GM18511 (cell line): ENCODE measurements around the gene SLC29A3.
A peak's percentile ranks its signal among the peaks of the same experiment; 100 is the strongest.
"Not testable (repeated sequence)": the region's sequence is repeated elsewhere in the genome, so short reads cannot be mapped to it uniquely, and the experiment has no call there.

Experiments
- ATAC-seq: cut with Tn5 transposase; IDR thresholded peaks from one replicate; pipeline ENCODE4 v1.9.1; 2021; ENCODE audit warnings: mild to moderate bottlenecking, moderate library complexity; ENCODE audit not compliant: unreplicated experiment

SLC29A3 gene

DNA sequence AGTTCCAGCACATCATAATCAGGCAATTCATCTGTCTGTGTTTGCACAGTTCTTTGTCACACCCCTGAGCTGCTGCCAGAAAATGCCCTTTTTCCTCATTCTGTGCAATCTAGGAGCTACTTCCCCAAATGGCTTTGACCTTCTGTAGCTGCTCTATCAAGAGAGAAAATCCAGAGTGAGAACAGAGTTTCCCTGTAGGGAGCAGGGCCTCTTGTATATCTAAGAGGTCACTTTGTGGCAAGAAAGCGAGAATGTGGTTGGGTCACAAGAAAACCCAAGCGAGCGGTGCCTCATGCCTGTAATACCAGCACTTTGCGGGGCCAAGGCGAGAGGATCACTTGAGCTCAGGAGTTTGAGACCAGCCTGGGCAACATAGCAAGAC is 24.3 kb downstream of the SLC29A3 start:
- ATAC-seq: no peak

DNA sequence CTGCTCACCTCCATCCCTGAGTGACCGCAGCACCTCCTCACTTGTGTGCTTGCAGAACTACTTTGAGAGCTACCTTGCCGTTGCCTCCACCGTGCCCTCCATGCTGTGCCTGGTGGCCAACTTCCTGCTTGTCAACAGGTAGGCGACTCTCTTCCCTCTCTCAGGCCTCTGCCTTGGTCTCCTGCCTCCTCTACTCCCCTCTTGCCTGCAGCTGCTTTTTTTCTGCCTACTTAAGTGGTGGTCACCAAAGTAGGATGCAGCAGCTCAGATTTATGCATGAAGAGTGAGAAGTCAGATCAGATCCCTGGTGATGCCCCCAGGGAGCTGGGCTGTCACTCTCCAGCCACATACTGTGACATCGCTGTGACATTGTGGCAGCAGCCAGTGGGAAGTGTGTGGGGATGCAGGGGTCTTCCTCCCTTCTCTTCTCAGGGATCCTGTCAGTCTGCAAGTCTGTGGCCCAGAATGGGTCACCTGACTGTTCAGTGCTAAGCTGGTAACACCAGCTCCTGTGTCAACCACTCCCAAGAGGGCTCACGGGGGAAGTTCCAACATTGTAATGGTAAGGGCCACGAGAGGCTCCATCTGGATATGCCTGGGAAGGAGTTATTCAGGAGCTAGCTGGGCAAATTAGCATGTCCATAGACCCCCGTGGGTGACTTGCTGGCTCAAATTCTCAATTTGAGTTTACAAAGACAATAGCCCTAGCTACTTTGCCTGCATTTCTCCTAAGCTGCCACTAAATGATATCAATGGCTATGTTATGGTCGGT is 25.3 kb downstream of the SLC29A3 start:
- ATAC-seq: no peak

DNA sequence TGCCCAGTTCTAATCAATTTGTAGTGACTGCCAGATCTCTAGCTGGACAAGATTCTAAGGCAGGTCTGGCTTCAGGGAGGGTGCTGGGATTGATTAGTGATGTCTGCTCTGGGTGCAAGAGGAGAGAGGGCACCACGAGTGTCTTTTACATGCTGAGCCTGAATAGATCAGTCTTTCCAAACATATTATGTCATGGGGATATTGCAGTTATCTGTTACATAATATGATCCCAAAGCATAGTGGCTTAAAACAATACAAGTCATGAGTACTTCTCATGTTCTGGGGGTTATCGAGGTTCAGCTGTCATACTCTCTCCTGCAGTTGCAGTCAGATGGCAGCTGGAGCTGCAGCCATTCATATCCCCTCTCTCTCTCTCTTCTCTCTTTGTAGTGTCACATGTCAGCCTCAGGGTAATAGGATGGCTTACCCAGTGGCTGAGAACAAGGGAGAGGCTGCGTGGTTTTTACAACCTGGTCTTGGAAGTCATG is 26.0 kb downstream of the SLC29A3 start:
- no peak for ATAC-seq

DNA sequence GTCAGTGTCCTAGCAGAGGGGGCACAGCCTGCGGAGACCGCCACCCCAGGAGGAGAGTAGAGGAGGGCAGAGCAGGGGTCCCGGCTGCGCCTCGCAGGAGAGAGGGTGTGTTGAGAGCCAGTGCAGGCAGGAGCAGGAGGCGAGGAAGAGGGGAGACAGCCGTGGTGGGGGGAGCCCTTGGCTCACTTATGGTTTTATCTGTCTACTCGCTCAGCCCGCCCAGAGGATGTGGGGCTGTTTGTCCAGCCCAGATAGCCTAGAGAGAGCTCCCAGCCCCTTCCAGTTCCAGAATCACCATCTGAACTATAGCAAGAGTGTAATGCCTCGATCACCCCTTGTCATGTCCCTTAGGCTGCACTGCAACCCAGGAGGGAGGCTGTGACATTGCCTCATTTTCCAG is 26.6 kb downstream of the SLC29A3 start:
- no peak for ATAC-seq

DNA sequence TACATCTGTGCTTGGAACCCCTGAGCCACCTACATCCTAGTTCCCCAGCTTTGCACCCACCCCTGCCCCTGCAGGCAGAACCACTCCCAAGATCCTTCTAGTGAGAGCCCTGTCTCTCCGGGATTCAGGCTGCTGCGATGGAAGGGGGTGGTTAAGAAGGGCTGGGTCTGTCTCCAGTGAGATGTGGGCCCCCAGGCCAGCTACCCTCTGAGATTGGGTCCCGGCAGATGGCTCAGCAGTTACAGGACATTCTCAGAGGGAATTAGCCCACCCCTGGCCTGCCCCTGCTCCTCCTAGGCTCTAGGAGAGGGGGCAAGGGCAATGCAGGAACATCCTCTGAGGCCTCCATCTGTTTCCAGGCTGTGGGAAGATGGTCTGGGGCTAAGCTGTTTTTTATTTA is 27.7 kb downstream of the SLC29A3 start:
- no peak for ATAC-seq

DNA sequence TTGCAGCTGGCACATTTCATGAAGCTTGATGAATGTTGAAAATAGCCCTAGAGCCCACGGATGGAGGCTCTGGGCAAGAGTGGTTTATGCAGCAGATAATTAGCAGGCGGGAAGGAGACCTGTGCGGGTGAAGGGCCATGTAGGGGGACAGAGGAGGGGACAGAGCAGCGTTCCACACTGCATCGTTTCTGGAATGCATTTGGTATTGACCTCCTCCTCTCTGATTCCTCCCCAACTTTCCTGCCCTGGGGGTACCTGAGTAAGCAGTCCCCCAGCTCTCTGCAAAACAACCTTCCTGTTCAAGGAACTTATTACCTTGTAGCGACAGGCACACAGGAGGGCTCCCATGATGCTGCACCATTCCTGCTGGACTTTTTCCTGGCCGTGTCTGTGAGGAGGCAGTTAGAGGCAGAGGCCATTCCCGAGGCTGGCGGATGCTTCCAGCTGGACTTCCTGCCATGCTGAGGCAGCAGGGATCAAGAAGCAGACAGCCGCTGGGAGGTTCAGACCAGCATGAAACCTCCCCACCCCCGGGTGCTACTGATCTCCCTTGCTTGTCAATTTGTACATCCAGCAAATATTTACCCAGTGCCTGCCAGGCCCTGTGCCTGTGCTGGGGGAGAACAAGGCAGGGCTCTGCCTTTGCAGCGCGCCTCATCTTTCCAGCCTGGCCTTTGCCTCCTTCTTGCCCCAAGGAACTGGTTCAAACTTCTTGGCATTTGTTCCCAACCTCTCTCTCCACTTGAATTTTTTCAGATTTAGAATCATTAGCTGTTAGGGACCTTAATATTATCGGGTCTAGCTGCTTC is 28.7 kb downstream of the SLC29A3 start:
- ATAC-seq: no peak

DNA sequence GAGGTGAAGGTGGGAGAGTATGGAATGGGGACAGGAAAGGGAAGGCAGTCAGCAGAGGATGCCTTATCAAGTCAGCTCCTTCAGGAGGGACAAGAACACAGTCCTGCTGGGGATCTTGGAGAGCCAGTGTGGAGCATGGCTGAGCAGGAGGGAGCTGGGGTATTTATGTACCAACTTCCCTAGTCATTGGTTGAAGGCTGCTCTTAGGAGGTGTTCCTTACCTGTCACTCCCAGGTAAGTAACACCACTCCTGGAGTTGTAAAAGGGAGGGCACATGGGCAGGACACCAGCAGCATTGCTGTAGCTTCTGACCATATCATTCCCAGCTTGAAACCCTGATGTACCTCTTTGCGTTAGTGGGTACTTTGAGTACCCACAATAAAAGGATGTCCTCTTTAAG is 29.8 kb downstream of the SLC29A3 start:
- ATAC-seq: no peak

DNA sequence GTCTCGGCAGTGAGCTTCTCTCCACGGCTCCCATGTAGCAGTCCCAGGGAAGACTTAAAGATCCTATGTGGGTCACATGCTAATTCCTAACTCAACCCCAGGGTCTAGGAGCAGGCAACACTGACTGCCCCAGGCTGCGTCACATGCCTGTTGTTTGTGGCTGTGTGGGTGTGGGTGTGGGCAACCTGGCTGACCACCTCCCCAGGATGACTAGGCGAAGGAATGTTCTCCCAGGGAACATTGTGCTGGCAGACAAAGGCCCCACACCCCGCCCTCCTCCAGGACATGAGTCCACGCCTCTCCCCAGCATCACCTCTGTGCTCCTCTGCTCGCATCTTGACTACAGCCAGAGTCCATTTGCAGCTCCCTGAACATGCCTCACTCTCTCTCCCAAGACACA is 30.3 kb downstream of the SLC29A3 start:
- ATAC-seq: no peak

DNA sequence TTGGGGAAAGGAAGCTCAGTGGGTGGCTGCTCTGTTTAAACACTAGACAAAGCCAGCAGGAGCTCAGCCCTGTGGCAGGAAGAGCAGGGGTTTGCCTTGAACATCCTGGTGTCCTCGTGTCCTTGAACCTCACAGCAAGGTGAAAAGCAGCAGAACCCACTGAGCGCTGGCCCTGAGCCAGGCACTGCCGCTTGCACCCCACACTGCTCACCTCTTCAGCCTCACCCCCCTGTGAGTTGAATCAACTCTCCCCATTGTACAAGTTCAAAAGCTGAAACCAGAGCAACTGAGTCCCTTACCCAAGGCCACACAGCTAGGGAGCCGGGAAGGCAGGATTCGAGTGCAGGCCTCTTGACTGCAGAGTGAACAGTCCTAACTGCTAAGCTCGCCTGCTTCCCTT is 32.0 kb downstream of the SLC29A3 start:
- ATAC-seq: no peak

DNA sequence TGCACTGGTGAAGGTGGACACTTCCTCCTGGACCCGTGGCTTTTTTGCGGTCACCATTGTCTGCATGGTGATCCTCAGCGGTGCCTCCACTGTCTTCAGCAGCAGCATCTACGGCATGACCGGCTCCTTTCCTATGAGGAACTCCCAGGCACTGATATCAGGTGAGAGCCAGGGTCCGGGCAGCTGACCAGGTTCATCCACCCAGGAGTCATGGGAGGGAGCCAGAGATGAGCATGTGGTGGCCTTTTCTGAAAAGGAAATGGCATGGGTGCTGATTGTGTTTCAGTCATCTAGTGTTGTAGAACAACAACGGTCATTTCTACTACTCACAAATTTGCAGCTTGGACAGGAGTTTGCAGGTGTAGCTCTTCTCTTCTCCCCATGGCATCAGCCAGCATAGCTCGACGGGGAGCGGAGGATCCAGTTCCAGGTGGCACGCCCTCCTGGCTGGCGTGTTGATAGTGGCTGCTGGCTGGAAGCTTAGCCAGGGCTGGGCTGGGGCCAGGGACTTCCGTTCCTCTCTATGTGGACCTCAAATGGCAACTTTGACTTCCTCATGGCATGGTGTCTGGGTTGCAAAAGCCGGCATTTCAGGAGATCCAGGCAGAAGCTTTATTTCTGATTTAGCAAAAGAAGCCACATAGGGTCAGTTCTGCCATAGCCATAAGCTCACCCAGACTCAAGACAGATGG is 32.7 kb downstream of the SLC29A3 start:
- ATAC-seq: no peak

DNA sequence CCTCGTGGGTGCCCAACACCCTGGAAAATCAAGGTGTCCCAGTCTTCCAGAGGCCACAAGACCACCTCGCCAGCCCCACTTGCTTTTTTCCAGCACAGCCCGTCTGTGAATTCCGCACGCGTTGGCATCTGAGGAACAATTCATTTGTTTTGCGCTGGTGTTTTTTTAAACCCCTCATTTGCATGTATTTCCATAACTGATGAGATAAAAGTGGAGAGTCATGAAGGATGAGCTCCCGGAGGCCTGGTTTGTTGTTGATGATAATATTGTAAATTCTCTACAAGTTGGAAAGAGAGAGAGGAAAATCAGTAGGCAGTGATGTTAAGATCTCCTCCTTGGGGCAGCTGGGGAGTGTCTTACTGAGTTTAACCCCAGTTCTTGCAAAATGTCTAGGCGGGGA is 34.6 kb downstream of the SLC29A3 start:
- ATAC-seq: no peak

DNA sequence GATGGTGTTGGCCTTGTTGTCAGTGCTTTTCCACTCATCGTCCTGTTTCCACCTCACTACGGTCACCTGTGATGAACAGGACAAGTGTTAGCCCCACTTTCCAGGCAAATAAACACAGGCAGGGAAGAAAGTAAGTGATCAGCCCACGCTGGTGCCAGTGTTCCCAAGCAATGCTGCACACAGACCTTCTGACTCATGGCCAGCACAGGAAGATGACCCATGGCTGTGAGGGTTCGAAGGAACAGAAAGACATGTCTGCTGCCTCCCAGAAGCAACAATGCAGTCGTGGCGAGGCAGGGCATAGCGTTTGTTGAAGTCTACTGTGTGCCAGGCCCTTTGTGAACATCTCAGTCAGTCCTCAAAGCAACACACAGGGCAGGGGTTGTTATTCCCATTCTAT is 35.7 kb downstream of the SLC29A3 start:
- no peak for ATAC-seq

DNA sequence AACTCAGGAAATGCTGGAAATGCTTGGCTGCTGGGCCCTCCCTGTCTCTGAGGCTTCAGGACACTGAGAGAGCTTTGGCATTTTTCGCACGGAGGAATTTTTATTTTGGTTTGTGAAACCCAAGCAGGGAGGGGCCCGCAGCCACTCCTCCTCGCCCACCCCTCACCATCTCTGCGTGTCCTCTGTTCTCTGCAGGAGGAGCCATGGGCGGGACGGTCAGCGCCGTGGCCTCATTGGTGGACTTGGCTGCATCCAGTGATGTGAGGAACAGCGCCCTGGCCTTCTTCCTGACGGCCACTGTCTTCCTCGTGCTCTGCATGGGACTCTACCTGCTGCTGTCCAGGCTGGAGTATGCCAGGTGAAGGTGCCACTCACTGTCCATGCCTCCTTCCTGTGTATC is 36.8 kb downstream of the SLC29A3 start:
- ATAC-seq: no peak

DNA sequence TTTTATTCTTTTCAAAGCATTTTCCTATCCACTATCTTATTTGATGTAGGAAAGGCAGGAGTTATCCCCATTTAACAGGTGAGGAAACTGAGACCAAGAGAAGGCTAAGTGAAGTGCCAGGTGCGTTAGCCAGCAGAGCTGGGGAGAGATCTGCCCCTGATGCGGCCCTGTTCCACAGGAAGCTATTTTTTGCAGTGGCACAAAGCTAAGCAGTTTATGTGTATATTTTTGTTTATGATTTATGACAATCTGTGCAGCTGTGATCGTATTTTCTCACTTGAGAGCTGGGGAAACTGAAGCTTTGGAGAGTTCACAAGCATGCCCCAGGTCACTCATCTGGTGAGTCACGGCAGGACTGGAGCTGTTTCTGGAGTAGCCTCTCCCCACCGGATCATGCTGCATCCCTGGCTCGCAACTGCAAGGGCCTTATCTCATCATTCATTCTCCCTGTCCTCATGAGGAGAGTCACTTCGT is 38.8 kb downstream of the SLC29A3 start:
- no peak for ATAC-seq

DNA sequence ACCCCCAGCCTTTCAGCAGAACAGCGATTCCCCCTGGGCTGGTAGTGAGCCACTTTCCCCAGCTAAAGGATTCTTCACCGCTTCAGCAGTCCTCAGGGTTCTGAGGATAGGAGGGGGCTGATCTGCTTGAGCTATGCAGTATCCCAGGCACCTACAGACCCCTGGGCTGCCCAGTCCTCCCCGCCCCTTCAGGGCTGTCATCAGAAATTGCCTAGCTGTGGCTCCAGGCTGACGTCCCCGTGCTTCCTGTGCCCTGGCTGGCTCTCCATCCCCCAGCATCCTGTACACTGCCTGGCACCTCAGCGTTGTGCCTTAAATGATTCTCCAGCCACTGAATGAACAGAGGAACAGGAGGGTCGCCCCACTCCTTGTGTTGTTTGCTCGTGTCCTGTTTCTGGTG is 39.2 kb downstream of the SLC29A3 start:
- ATAC-seq: no peak

DNA sequence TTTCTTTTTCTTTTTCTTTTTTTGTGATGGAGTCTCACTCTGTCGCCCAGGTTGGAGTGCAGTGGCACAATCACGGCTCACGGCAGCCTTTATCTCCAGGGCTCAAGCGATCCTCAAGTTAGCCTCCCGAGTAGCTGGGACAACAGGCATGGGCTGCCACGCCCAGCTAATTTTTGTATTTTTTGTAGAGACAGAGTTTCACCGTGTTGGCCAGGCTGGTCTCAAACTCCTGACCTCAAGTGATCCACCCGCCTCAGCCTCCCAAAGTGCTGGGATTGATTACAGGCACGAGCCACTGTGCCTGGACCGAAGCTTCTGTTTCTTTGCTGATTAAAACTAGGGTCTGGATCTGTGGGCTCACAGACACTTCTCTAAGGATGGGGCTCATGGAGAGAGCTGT is 39.8 kb downstream of the SLC29A3 start:
- ATAC-seq: not testable (repeated sequence)

DNA sequence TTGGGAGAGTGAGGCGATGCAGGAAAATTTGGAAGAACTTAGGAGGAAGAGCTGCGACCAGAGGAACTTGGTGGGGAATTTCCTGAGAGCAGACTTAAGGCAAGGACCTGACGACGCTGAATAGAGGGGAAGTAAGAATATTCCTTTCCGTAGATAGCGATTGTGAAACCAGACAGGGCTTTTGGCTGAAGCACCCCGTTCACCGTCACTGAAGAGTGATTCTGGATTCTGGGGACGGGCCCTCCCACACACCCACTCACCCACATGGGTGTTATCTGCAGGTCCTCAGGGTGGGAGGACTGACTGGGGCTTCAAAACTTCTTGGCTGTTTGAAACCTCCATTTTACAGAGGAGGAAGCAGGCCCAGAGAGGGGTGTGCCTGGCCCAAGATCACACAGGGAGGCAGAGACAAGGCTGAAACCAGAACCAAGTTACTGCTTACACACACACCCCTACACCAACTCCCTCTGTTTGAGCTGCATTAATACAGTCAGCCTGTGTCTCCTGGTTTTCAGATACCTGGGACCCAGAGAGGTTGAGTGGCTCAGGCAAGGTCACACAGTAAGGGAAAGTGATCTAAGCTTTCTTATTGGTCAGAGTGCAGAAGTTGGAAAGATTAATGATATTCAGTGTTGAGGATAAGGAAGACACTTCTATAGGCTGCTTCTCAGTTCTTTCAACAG is 40.4 kb downstream of the SLC29A3 start:
- peak; percentile 77 for ATAC-seq

DNA sequence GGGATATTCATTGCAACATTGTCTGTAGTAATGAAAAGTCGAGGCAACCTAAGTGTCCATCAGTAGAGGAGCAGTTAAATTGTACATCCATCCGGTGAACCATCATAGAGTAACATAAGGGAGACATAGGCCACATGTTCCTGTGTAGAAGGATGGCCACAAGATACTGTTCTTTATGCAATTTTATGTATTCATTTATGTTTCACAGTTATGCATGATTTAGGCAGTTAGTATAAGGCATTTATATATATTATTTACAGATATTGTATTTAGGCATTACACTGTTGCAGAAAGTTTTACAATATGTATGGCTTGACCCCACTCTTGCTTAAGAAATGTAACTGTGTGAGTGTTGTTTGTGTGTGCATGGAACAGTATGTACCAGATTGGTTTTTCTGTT is 41.7 kb downstream of the SLC29A3 start:
- no peak for ATAC-seq

DNA sequence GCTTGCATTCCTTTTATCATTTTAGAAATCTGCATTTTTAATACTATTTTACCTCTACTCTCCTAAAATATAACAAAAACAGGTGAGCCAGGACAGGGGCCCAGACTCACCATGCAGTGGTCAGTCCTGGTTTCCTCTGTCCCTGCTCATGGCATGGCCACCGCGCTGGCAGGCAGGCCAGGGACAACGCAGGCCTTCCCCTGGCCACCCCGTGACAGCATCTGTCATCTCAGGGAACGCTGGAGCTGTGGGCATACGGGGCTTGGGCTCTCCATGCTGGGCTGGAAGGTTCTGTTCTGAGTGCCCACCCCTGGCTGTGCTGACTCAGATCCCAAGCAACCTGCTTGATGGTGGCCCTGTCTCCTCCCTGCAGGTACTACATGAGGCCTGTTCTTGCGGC is 42.5 kb downstream of the SLC29A3 start:
- no peak for ATAC-seq

DNA sequence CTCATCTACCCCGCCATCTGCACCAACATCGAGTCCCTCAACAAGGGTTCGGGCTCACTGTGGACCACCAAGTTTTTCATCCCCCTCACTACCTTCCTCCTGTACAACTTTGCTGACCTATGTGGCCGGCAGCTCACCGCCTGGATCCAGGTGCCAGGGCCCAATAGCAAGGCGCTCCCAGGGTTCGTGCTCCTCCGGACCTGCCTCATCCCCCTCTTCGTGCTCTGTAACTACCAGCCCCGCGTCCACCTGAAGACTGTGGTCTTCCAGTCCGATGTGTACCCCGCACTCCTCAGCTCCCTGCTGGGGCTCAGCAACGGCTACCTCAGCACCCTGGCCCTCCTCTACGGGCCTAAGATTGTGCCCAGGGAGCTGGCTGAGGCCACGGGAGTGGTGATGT is 43.1 kb downstream of the SLC29A3 start:
- ATAC-seq: no peak

DNA sequence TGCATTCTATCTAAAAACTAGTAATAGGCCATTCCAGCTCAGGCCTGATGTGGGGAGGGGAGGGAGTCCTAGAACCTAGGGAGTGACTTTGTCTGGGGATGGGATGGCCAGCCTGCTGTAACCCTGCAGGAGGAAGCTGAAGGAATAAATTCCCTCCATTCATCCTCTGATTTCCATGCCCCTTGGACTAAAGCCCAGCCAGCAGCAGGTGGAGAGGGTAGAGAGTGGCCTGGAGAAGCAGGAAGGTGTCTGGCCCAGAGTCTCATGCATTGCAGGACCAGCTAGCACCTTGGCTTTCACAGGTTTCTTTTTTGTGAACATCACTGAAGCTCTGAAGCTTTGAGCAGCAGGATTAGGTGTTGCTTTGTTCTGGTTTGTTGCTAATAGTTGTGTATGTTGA is 44.9 kb downstream of the SLC29A3 start:
- ATAC-seq: no peak
